Neuronal stem cell (in vitro differentiated cells): ENCODE results near the gene PRDM1.

ENCODE experiments used
- DNase-seq: peaks from one replicate; pipeline ENCODE4 v3.0.0-alpha.2; 2013; ENCODE audit warnings: low spot score
- H2AFZ ChIP-seq: one replicate; pipeline ENCODE4 v1.6.1; 2013; ENCODE audit warnings: mild to moderate bottlenecking, low read length, inconsistent platforms
- H2AK5ac ChIP-seq: 2 replicates; pipeline ENCODE4 v1.6.1; 2013; ENCODE audit warnings: low read depth, mild to moderate bottlenecking, inconsistent platforms, low read length, moderate library complexity, mixed read lengths
- H2BK120ac ChIP-seq: 2 replicates; pipeline ENCODE4 v1.6.1; 2013; ENCODE audit warnings: low read depth, mild to moderate bottlenecking, inconsistent platforms, low read length, moderate library complexity, mixed read lengths
- H2BK12ac ChIP-seq: one replicate; pipeline ENCODE4 v1.6.1; 2013; ENCODE audit warnings: low read length, inconsistent platforms
- H2BK15ac ChIP-seq: 2 replicates; pipeline ENCODE4 v1.6.1; 2013; ENCODE audit warnings: mild to moderate bottlenecking, low read length, inconsistent platforms, mixed read lengths
- H2BK5ac ChIP-seq: one replicate; pipeline ENCODE4 v1.6.1; 2013; ENCODE audit warnings: inconsistent platforms, mild to moderate bottlenecking, low read length, moderate library complexity
- H3K14ac ChIP-seq: one replicate; pipeline ENCODE4 v1.6.1; 2013; ENCODE audit warnings: low read length, inconsistent platforms
- H3K18ac ChIP-seq: 2 replicates; pipeline ENCODE4 v1.6.1; 2013; ENCODE audit warnings: low read length, inconsistent platforms
- H3K23ac ChIP-seq: 2 replicates; pipeline ENCODE4 v1.6.1; 2013; ENCODE audit warnings: low read depth, mild to moderate bottlenecking, mixed read lengths, low read length, inconsistent platforms; ENCODE audit not compliant: poor library complexity
- H3K27ac ChIP-seq: replicated peaks from 3 replicates; pipeline ENCODE4 v1.5.1; 2013; ENCODE audit warnings: low read length, inconsistent platforms
- H3K27me3 ChIP-seq, 3 experiments: 2 replicates each; pipeline ENCODE4 v1.6.1; 2013; ENCODE audit warnings: low read length in 3 of 3, mild to moderate bottlenecking in 2 of 3, inconsistent platforms in 1 of 3, low read depth in 1 of 3, mixed read lengths in 1 of 3, moderate library complexity in 1 of 3; ENCODE audit not compliant: control insufficient read depth in 3 of 3, insufficient read depth in 3 of 3
- H3K36me3 ChIP-seq, 2 donors: replicated peaks in 1 of 2; 2 replicates each; pipeline ENCODE4 v1.6.1; 2013; ENCODE audit warnings: low read length in 2 of 2; ENCODE audit not compliant: control insufficient read depth in 2 of 2, insufficient read depth in 2 of 2
- H3K4ac ChIP-seq: 2 replicates; pipeline ENCODE4 v1.6.1; 2013; ENCODE audit warnings: inconsistent platforms, mild to moderate bottlenecking, low read length, moderate library complexity
- H3K4me1 ChIP-seq, 2 donors: 1 replicate in 1 of 2; 2 replicates in 1 of 2; pipeline ENCODE4 v1.6.1; 2013; ENCODE audit warnings: low read length in 2 of 2, low read depth in 1 of 2; ENCODE audit not compliant: control insufficient read depth in 2 of 2, insufficient read depth in 1 of 2
- H3K4me2 ChIP-seq: one replicate; pipeline ENCODE4 v1.6.1; 2013; ENCODE audit warnings: mild to moderate bottlenecking, low read length, inconsistent platforms; ENCODE audit not compliant: insufficient read depth, poor library complexity, severe bottlenecking
- H3K4me3 ChIP-seq, 2 donors: 2 replicates each; pipeline ENCODE4 v1.5.1; 2013; ENCODE audit warnings: low read length in 2 of 2, mild to moderate bottlenecking in 2 of 2, inconsistent platforms in 1 of 2, moderate library complexity in 1 of 2
- H3K79me1 ChIP-seq: one replicate; pipeline ENCODE4 v1.6.1; 2013; ENCODE audit warnings: low read depth, mild to moderate bottlenecking, inconsistent platforms, low read length, moderate library complexity
- H3K9ac ChIP-seq: one replicate; pipeline ENCODE4 v1.6.1; 2013; ENCODE audit warnings: mild to moderate bottlenecking, low read depth, low read length, inconsistent platforms; ENCODE audit not compliant: poor library complexity
- H3K9me3 ChIP-seq, 2 donors: replicated peaks in 1 of 2; 2 replicates each; pipeline versions ENCODE3 to v1.6.1; 2013; ENCODE audit warnings: low read length in 2 of 2, mild to moderate bottlenecking in 2 of 2, inconsistent platforms in 1 of 2, low read depth in 1 of 2, mixed read lengths in 1 of 2, moderate library complexity in 1 of 2; ENCODE audit not compliant: control insufficient read depth in 2 of 2, insufficient read depth in 1 of 2
- H4K8ac ChIP-seq: one replicate; pipeline ENCODE4 v1.6.1; 2013; ENCODE audit warnings: low read depth, mild to moderate bottlenecking, inconsistent platforms, low read length, moderate library complexity
- H4K91ac ChIP-seq: one replicate; pipeline ENCODE4 v1.6.1; 2013; ENCODE audit warnings: low read length, low read depth, mild to moderate bottlenecking, inconsistent platforms; ENCODE audit not compliant: poor library complexity
- WGBS, 2 donors: extraction: QIAGEN DNeasy Blood & Tissue Kit; methylation state at CpG; one replicate each; pipeline ENCODE4 v1.1.7; 2013; ENCODE audit warnings: missing lambda C conversion rate in 2 of 2, mixed read lengths in 1 of 2; ENCODE audit not compliant: insufficient read length in 2 of 2, insufficient replicate concordance in 1 of 2; ENCODE audit errors: extremely low coverage in 2 of 2; 5-methylcytosine and 5-hydroxymethylcytosine counted together

Gene PRDM1

GRCh38 chr6:106076139-106076538 lies 10.0 kb upstream of the PRDM1 start:
- no peaks in the 10 kb centered on the region for H3K9me3 ChIP-seq
- H3K18ac ChIP-seq, result no peak overlapping the region
- no peak overlapping the region for H2AFZ ChIP-seq
- DNase-seq, result no peak
- peaks cover 0 to 12% of the 10 kb centered on the region in 2 donors for H3K4me1 ChIP-seq
- no peak overlapping the region for H3K23ac ChIP-seq
- H2AK5ac ChIP-seq, result no peak overlapping the region
- no peak overlapping the region for H3K4me3 ChIP-seq
- no peak overlapping the region for H4K8ac ChIP-seq
- H3K14ac ChIP-seq, result no peak overlapping the region
- WGBS, 2 donors, result 100% methylated on average over 1 of the region's 3 CpGs
- no peaks in the 10 kb centered on the region for H3K36me3 ChIP-seq
- no peak overlapping the region for H2BK12ac ChIP-seq
- no peak overlapping the region for H3K4me2 ChIP-seq
- H4K91ac ChIP-seq, result no peak overlapping the region
- no peak overlapping the region for H3K4ac ChIP-seq
- H2BK5ac ChIP-seq, result no peak overlapping the region
- H3K27me3 ChIP-seq, result peaks cover 0 to 22% (median 0%) of the 10 kb centered on the region in 3 experiments
- H2BK120ac ChIP-seq, result no peak overlapping the region
- no peak overlapping the region for H2BK15ac ChIP-seq
- no peak overlapping the region for H3K9ac ChIP-seq
- no peak overlapping the region for H3K27ac ChIP-seq
- no peaks in the 10 kb centered on the region for H3K79me1 ChIP-seq

- H3K4ac ChIP-seq, result no peak overlapping the region
- no peaks in the 10 kb centered on the region for H3K9me3 ChIP-seq
- no peak overlapping the region for H2AK5ac ChIP-seq
- no peak overlapping the region for H2BK120ac ChIP-seq
- no peak overlapping the region for H2AFZ ChIP-seq
- peaks cover 0 to 12% of the 10 kb centered on the region in 2 donors for H3K4me1 ChIP-seq
- no peak overlapping the region for H2BK12ac ChIP-seq
- no peaks in the 10 kb centered on the region for H3K36me3 ChIP-seq
- H3K27ac ChIP-seq, result no peak overlapping the region
- H3K9ac ChIP-seq, result no peak overlapping the region
- no peak overlapping the region for H3K4me2 ChIP-seq
- no peak overlapping the region for H3K23ac ChIP-seq
- no peak overlapping the region for H3K18ac ChIP-seq
- no peak overlapping the region for H3K14ac ChIP-seq
- no peak overlapping the region for H2BK15ac ChIP-seq
- H3K79me1 ChIP-seq, result no peaks in the 10 kb centered on the region
- H4K8ac ChIP-seq, result no peak overlapping the region
- no peak overlapping the region for H2BK5ac ChIP-seq
- WGBS, 2 donors, result no CpG with 5 or more reads among the region's 3 CpGs
- H3K4me3 ChIP-seq, result no peak overlapping the region
- peaks cover 0 to 29% (median 0%) of the 10 kb centered on the region in 3 experiments for H3K27me3 ChIP-seq
- DNase-seq, result no peak
- no peak overlapping the region for H4K91ac ChIP-seq
Observed at GRCh38 chr6:106077170-106077569, 9.0 kb upstream of the PRDM1 start.

- Histone ChIP-seq H2AFZ (no peak overlapping the region), H3K9ac (no peak overlapping the region), H2BK120ac (no peak overlapping the region), H3K18ac (no peak overlapping the region), H3K27ac (no peak overlapping the region), H3K27me3 (peaks cover 0 to 35% (median 0%) of the 10 kb centered on the region in 3 experiments), H3K23ac (no peak overlapping the region), H2AK5ac (no peak overlapping the region), H4K91ac (no peak overlapping the region), H3K4me3 (no peak overlapping the region), H3K4me1 (peaks cover 0 to 12% of the 10 kb centered on the region in 2 donors), H3K14ac (no peak overlapping the region), H3K36me3 (no peaks in the 10 kb centered on the region), H2BK12ac (no peak overlapping the region), H3K79me1 (no peaks in the 10 kb centered on the region), H2BK5ac (no peak overlapping the region), H3K9me3 (no peaks in the 10 kb centered on the region), H3K4me2 (no peak overlapping the region), H3K4ac (no peak overlapping the region), H2BK15ac (no peak overlapping the region), H4K8ac (no peak overlapping the region)
- no peak for DNase-seq
- WGBS, 2 donors, result no CpG with 5 or more reads among the region's 5 CpGs
Observed at GRCh38 chr6:106077881-106078280, 8.3 kb upstream of the PRDM1 start.

GRCh38 chr6:106079961-106080762 lies 6.0 kb upstream of the PRDM1 start:
- no peak overlapping the region for H3K4ac ChIP-seq
- H4K8ac ChIP-seq, result no peak overlapping the region
- no peak overlapping the region for H2AFZ ChIP-seq
- H3K9me3 ChIP-seq, result no peaks in the 10 kb centered on the region
- no peak overlapping the region for H3K4me3 ChIP-seq
- peak overlapping the region; percentile 49 for H3K27ac ChIP-seq
- no peaks in the 10 kb centered on the region for H3K79me1 ChIP-seq
- no peak overlapping the region for H2AK5ac ChIP-seq
- H3K18ac ChIP-seq, result peak overlapping the region; percentile 25
- H3K27me3 ChIP-seq, result peaks cover 0 to 51% (median 0%) of the 10 kb centered on the region in 3 experiments
- no peak overlapping the region for H2BK120ac ChIP-seq
- WGBS, 2 donors, result no CpG with 5 or more reads among the region's 8 CpGs
- no peak overlapping the region for H3K23ac ChIP-seq
- no peaks in the 10 kb centered on the region for H3K36me3 ChIP-seq
- H3K4me1 ChIP-seq, result peaks cover 0 to 16% of the 10 kb centered on the region in 2 donors
- DNase-seq, result no peak
- peak overlapping the region; percentile 49 for H3K14ac ChIP-seq
- no peak overlapping the region for H3K4me2 ChIP-seq
- H2BK12ac ChIP-seq, result no peak overlapping the region
- H2BK15ac ChIP-seq, result no peak overlapping the region
- H3K9ac ChIP-seq, result no peak overlapping the region
- H4K91ac ChIP-seq, result no peak overlapping the region
- H2BK5ac ChIP-seq, result no peak overlapping the region
